GM21360 (cell line): ENCODE measurements around the gene TMEM225B.
"Not testable (repeated sequence)": the region's sequence is repeated elsewhere in the genome, so short reads cannot be mapped to it uniquely, and the experiment has no call there.

Experiments used
- ATAC-seq: cut with Tn5 transposase; IDR thresholded peaks from one replicate; pipeline ENCODE4 v1.9.1; 2021; ENCODE audit warnings: mild to moderate bottlenecking, moderate library complexity; ENCODE audit not compliant: unreplicated experiment

The TMEM225B gene

GRCh38 chr7:99623091-99623693 lies 25.1 kb downstream of the TMEM225B start:
- no peak for ATAC-seq

GRCh38 chr7:99623702-99624447 lies 25.8 kb downstream of the TMEM225B start:
- ATAC-seq: no peak

GRCh38 chr7:99624484-99624883 lies 26.4 kb downstream of the TMEM225B start:
- ATAC-seq: no peak

GRCh38 chr7:99625321-99625720 lies 27.3 kb downstream of the TMEM225B start:
- ATAC-seq: no peak

- no peak for ATAC-seq
These were observed 27.9 kb downstream of the TMEM225B start for GRCh38 chr7:99625961-99626360.

- no peak for ATAC-seq
These were observed 28.6 kb downstream of the TMEM225B start for GRCh38 chr7:99626661-99627060.

GRCh38 chr7:99627513-99627912 lies 29.4 kb downstream of the TMEM225B start:
- no peak for ATAC-seq

GRCh38 chr7:99628471-99629465 lies 30.7 kb downstream of the TMEM225B start:
- no peak for ATAC-seq

GRCh38 chr7:99629643-99630042 lies 31.6 kb downstream of the TMEM225B start:
- no peak for ATAC-seq

GRCh38 chr7:99631295-99632109 lies 33.4 kb downstream of the TMEM225B start:
- ATAC-seq: no peak

- ATAC-seq: not testable (repeated sequence)
These were observed 39.3 kb downstream of the TMEM225B start for GRCh38 chr7:99637414-99637813.

GRCh38 chr7:99638731-99639130 lies 40.7 kb downstream of the TMEM225B start:
- no peak for ATAC-seq

- no peak for ATAC-seq
These were observed 41.2 kb downstream of the TMEM225B start for GRCh38 chr7:99639267-99639666.

- no peak for ATAC-seq
These were observed 44.0 kb downstream of the TMEM225B start for GRCh38 chr7:99642027-99642426.

GRCh38 chr7:99643464-99643863 lies 45.4 kb downstream of the TMEM225B start:
- no peak for ATAC-seq

GRCh38 chr7:99644431-99644830 lies 46.4 kb downstream of the TMEM225B start:
- no peak for ATAC-seq

- no peak for ATAC-seq
These were observed 47.5 kb downstream of the TMEM225B start for GRCh38 chr7:99645590-99645989.

- no peak for ATAC-seq
These were observed 50.8 kb downstream of the TMEM225B start for GRCh38 chr7:99648843-99649242.

GRCh38 chr7:99651290-99651689 lies 53.2 kb downstream of the TMEM225B start:
- no peak for ATAC-seq

- ATAC-seq: no peak
These were observed 54.6 kb downstream of the TMEM225B start for GRCh38 chr7:99652671-99653070.

- ATAC-seq: not testable (repeated sequence)
These were observed 55.2 kb downstream of the TMEM225B start for GRCh38 chr7:99653269-99653668.
